WERI-Rb-1 (cell line): ENCODE results near the gene TOMM40.
"Not testable (repeated sequence)": the region's sequence is repeated elsewhere in the genome, so short reads cannot be mapped to it uniquely, and the experiment has no call there.

Experiments used
- DNase-seq: peaks from one replicate; pipeline ENCODE4 v3.0.0-alpha.2; 2020
- H3K27ac ChIP-seq: fragments of 250-450 bp; sonication (Bioruptor Pico); 2 replicates; pipeline ENCODE4 v1.5.1; 2020; ENCODE audit warnings: mild to moderate bottlenecking, moderate library complexity
- H3K27me3 ChIP-seq: fragments of 250-450 bp; sonication (Bioruptor Pico); 2 replicates; pipeline ENCODE4 v1.5.1; 2021; ENCODE audit warnings: mild to moderate bottlenecking, low read depth, moderate library complexity; ENCODE audit not compliant: insufficient read depth, severe bottlenecking
- H3K36me3 ChIP-seq: fragments of 250-450 bp; sonication (Bioruptor Pico); 2 replicates; pipeline ENCODE4 v1.5.1; 2020; ENCODE audit warnings: mild to moderate bottlenecking, moderate library complexity
- H3K4me3 ChIP-seq: 2 replicates; pipeline ENCODE4 v1.5.1; 2011; ENCODE audit warnings: low read depth, mild to moderate bottlenecking, control low read depth, low read length
- H3K9me3 ChIP-seq: fragments of 250-450 bp; sonication (Bioruptor Pico); 2 replicates; pipeline ENCODE4 v1.5.1; 2021; ENCODE audit warnings: mild to moderate bottlenecking, moderate library complexity; ENCODE audit not compliant: severe bottlenecking
- CTCF ChIP-seq: IDR thresholded peaks from 2 replicates; pipeline ENCODE4 v1.5.1; 2011; ENCODE audit warnings: low read depth, mild to moderate bottlenecking, control low read depth, inconsistent platforms, low read length

TOMM40 gene

GRCh38 chr19:44912854-44913253 is 21.8 kb downstream of the TOMM40 start:
- no peaks in the 10 kb centered on the region for H3K9me3 ChIP-seq
- H3K4me3 ChIP-seq: no peak overlapping the region
- H3K36me3 ChIP-seq: no peaks in the 10 kb centered on the region
- no peak overlapping the region for H3K27ac ChIP-seq
- TF ChIP-seq CTCF: no peak
- DNase-seq: no peak
- H3K27me3 ChIP-seq: no peaks in the 10 kb centered on the region

- not testable (repeated sequence) for H3K36me3 ChIP-seq, H3K27me3 ChIP-seq, H3K9me3 ChIP-seq, DNase-seq
- Histone ChIP-seq H3K4me3 (peak overlapping the region; percentile 64), H3K27ac (peak overlapping the region; percentile 85)
Observed at GRCh38 chr19:44913512-44914432, 22.7 kb downstream of the TOMM40 start.

GRCh38 chr19:44914433-44915206 is 23.6 kb downstream of the TOMM40 start, which contains the start of gene APOC1:
APOC1 (plus strand) TSS chr19:44914608; CDS start chr19:44914892, 284 bp downstream.
- peak; percentile 91 for DNase-seq
- H3K27ac ChIP-seq: peak within 1 kb of the TSS; percentile 85
- not testable (repeated sequence) for H3K9me3 ChIP-seq, H3K36me3 ChIP-seq, H3K27me3 ChIP-seq
- peak within 1 kb of the TSS; percentile 64 for H3K4me3 ChIP-seq

GRCh38 chr19:44924243-44924725 is 33.2 kb downstream of the TOMM40 start:
- Histone ChIP-seq H3K36me3 (no peaks in the 10 kb centered on the region; the same call in 1 of the 2 replicates), H3K27ac (no peak overlapping the region), H3K9me3 (no peaks in the 10 kb centered on the region), H3K4me3 (no peak overlapping the region), H3K27me3 (no peaks in the 10 kb centered on the region)
- no peak for TF ChIP-seq CTCF
- no peak for DNase-seq

- H3K27ac ChIP-seq: no peak overlapping the region
- no peak for DNase-seq
- no peaks in the 10 kb centered on the region for H3K27me3 ChIP-seq
- no peak overlapping the region for H3K4me3 ChIP-seq
- no peaks in the 10 kb centered on the region for H3K9me3 ChIP-seq
- H3K36me3 ChIP-seq: no peaks in the 10 kb centered on the region
- no peak for TF ChIP-seq CTCF
Observed at GRCh38 chr19:44925114-44925891, 34.2 kb downstream of the TOMM40 start.

- not testable (repeated sequence) for DNase-seq, H3K4me3 ChIP-seq, H3K9me3 ChIP-seq, H3K27ac ChIP-seq, H3K36me3 ChIP-seq, H3K27me3 ChIP-seq
Observed at GRCh38 chr19:44926245-44927077, 35.4 kb downstream of the TOMM40 start.
